NCI-H146 (cell line): Measurements from ENCODE around the gene AXIN1.

Source experiments
- DNase-seq: peaks from one replicate; lab custom pipeline; 2025; lab: John Stamatoyannopoulos, UW

The AXIN1 gene

GRCh38 chr16:240559-240958 lies 112.0 kb downstream of the AXIN1 start:
- DNase-seq = no peak

- no peak for DNase-seq
These were observed 112.6 kb downstream of the AXIN1 start for GRCh38 chr16:239948-240277.
